ENCODE results near the gene LANCL2.

LANCL2 gene

GRCh38 chr7:55426676-55427075 is 61.5 kb downstream of the LANCL2 start:
- H3K27ac Mint-ChIP-seq: peak overlapping the region; percentile 80
- peaks cover 17% of the 10 kb centered on the region for H3K36me3 Mint-ChIP-seq (ENCODE audit: low read depth)
- no peak for DNase-seq

DNA sequence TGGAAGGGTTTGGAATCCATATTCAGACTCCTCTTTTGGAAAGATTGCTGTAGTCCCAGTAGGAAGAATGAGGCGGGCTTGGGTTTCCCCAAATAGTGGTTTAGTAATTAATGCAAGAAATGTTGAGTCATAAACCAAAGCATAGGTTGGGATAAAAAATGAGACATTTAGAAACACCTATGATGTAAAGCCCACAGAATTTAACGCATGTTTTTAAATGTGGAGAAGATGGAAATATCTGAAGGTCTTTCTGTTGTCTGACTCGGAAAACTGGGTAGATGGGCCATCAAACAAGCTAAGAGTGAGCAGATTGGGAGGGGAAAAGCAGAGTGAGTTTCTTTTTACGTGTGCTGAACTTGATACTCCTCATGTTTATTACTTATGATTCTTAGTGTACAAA is 62.2 kb downstream of the LANCL2 start:
- Mint-ChIP-seq H3K27me3 (ENCODE audit: low read depth, poor library complexity) (no peaks in the 10 kb centered on the region), H3K36me3 (ENCODE audit: low read depth) (peaks cover 17% of the 10 kb centered on the region), H3K27ac (peak overlapping the region; percentile 81), H3K4me1 (peaks cover 55% of the 10 kb centered on the region), H3K4me3 (no peak overlapping the region), H3K9me3 (no peaks in the 10 kb centered on the region)
- no peak for DNase-seq
- TF ChIP-seq, protein P1, sequence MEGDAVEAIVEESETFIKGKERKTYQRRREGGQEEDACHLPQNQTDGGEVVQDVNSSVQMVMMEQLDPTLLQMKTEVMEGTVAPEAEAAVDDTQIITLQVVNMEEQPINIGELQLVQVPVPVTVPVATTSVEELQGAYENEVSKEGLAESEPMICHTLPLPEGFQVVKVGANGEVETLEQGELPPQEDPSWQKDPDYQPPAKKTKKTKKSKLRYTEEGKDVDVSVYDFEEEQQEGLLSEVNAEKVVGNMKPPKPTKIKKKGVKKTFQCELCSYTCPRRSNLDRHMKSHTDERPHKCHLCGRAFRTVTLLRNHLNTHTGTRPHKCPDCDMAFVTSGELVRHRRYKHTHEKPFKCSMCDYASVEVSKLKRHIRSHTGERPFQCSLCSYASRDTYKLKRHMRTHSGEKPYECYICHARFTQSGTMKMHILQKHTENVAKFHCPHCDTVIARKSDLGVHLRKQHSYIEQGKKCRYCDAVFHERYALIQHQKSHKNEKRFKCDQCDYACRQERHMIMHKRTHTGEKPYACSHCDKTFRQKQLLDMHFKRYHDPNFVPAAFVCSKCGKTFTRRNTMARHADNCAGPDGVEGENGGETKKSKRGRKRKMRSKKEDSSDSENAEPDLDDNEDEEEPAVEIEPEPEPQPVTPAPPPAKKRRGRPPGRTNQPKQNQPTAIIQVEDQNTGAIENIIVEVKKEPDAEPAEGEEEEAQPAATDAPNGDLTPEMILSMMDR (IDR thresholded peaks at IDR 0.05): no peak

More at GRCh38 chr7:55426676-55427075, 61.5 kb downstream of the LANCL2 start:
- Mint-ChIP-seq H3K4me1 (peaks cover 59% of the 10 kb centered on the region), H3K27me3 (ENCODE audit: low read depth, poor library complexity) (no peaks in the 10 kb centered on the region), H3K9me3 (no peaks in the 10 kb centered on the region), H3K4me3 (no peak overlapping the region)
- TF ChIP-seq, protein P1 (IDR thresholded peaks at IDR 0.05): no peak

GRCh38 chr7:55427800-55428199 is 62.7 kb downstream of the LANCL2 start:
- TF ChIP-seq, protein P1 (IDR thresholded peaks at IDR 0.05): no peak
- peaks cover 51% of the 10 kb centered on the region for H3K4me1 Mint-ChIP-seq
- H3K27ac Mint-ChIP-seq: peak overlapping the region; percentile 81
- DNase-seq: no peak
- peaks cover 17% of the 10 kb centered on the region for H3K36me3 Mint-ChIP-seq (ENCODE audit: low read depth)
- no peaks in the 10 kb centered on the region for H3K9me3 Mint-ChIP-seq
- no peaks in the 10 kb centered on the region for H3K27me3 Mint-ChIP-seq (ENCODE audit: low read depth, poor library complexity)
- H3K4me3 Mint-ChIP-seq: no peak overlapping the region

DNA sequence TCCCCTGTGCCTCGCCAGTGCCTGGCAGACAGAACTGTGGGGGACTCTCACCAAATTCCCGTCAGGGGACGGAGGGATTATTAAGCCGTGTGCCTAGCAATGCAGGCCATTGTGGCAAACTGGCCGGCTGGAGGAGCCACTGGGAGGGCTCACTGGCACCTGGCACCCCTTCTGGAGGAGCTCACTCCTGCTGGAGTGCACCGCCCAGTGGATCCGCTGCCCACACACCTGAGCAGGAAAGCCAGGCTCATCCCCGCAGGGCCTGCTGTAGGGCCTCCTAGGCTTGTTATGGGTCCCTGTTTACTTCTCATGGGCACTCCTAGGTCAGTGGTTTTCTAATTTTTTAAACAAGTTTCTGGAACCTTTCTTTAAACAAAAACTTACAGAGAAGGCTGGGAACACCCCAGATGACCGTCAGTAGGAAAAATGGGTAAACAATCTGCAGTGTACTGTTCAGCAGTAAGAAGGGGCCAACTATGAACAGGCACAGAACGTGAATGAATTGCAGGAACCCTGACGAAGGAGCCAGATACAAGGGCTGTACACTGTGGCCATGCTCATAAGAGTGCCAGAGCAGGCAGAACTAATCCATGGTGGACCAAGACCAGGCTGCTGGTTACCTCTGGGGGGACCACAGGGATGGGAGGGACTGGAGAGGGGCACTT is 64.8 kb downstream of the LANCL2 start:
- TF ChIP-seq, protein P1 (IDR thresholded peaks at IDR 0.05): no peak
- Mint-ChIP-seq H3K36me3 (ENCODE audit: low read depth) (peaks cover 15% of the 10 kb centered on the region), H3K4me1 (peaks cover 48% of the 10 kb centered on the region), H3K27ac (no peak overlapping the region), H3K4me3 (no peak overlapping the region), H3K27me3 (ENCODE audit: low read depth, poor library complexity) (no peaks in the 10 kb centered on the region), H3K9me3 (no peaks in the 10 kb centered on the region)
- no peak for DNase-seq

- no peaks in the 10 kb centered on the region for H3K36me3 Mint-ChIP-seq (ENCODE audit: low read depth)
- H3K27ac Mint-ChIP-seq: no peak overlapping the region
- no peak for DNase-seq
- no peaks in the 10 kb centered on the region for H3K9me3 Mint-ChIP-seq
- peaks cover 33% of the 10 kb centered on the region for H3K4me1 Mint-ChIP-seq
- TF ChIP-seq, protein P1 (IDR thresholded peaks at IDR 0.05): no peak
- H3K27me3 Mint-ChIP-seq (ENCODE audit: low read depth, poor library complexity): peaks cover 4% of the 10 kb centered on the region
- no peak overlapping the region for H3K4me3 Mint-ChIP-seq
Measured at GRCh38 chr7:55431898-55432297, 66.8 kb downstream of the LANCL2 start.

DNA sequence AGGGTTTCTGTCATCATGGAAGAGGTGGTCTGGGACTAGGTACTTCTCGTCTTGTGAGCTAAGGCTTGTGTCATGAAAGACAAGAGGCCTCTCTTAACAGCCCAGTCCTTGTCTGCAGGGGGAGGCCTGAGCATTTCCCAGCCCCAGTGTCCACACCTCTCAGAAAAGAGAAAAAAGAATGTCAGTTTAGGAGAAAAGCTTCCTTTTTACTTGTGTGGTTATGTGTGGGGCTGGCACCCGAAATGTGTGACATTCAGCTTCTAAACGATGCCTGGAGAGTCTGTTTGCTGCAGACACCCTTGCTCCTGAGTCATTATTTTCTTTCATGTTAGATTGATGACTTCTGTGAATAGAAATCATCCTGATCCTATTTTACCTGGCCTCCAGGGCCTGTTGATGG is 67.4 kb downstream of the LANCL2 start:
- H3K27me3 Mint-ChIP-seq (ENCODE audit: low read depth, poor library complexity): peaks cover 4% of the 10 kb centered on the region
- no peak for DNase-seq
- no peak overlapping the region for H3K4me3 Mint-ChIP-seq
- no peaks in the 10 kb centered on the region for H3K36me3 Mint-ChIP-seq (ENCODE audit: low read depth)
- TF ChIP-seq, protein P1 (IDR thresholded peaks at IDR 0.05): no peak
- peaks cover 27% of the 10 kb centered on the region for H3K4me1 Mint-ChIP-seq
- H3K9me3 Mint-ChIP-seq: no peaks in the 10 kb centered on the region
- no peak overlapping the region for H3K27ac Mint-ChIP-seq
